GM23338 (cell line): Measurements from ENCODE around the gene RGL1. TPM values are rescaled to one million over a fixed set of nuclear protein-coding genes. Genes with fewer than 3 reads are reported as not detected.

Experiments used
- ATAC-seq: fragments of 200-7000 bp; cut with Tn5 transposase; 3 replicates; pipeline ENCODE4 v1.9.1; 2020
- DNase-seq: peaks from one replicate; pipeline ENCODE4 v3.0.0-alpha.2; 2015; ENCODE audit warnings: low spot score
- H2AFZ ChIP-seq: fragments of 200-600 bp; sonication (generic); 2 replicates; pipeline ENCODE4 v1.8.0; 2016; ENCODE audit warnings: antibody characterized with exemption, mild to moderate bottlenecking, moderate library complexity
- H3F3A ChIP-seq: fragments of 200-600 bp; sonication (generic); replicated peaks from 2 replicates; pipeline ENCODE4 v1.8.0; 2017; ENCODE audit warnings: antibody characterized with exemption, mixed run types, low read depth
- H3K27ac ChIP-seq: fragments of 200-600 bp; sonication (generic); 2 replicates; pipeline ENCODE4 v1.6.1; 2016; ENCODE audit warnings: low read depth
- H3K27me3 ChIP-seq: fragments of 200-600 bp; sonication (generic); 2 replicates; pipeline ENCODE4 v1.8.0; 2016; ENCODE audit warnings: mild to moderate bottlenecking, mixed run types, moderate library complexity; ENCODE audit not compliant: insufficient read depth
- H3K36me3 ChIP-seq: fragments of 200-600 bp; sonication (generic); 2 replicates; pipeline ENCODE4 v1.8.0; 2016; ENCODE audit warnings: mild to moderate bottlenecking; ENCODE audit not compliant: insufficient read depth
- H3K4me1 ChIP-seq: fragments of 200-600 bp; sonication (generic); 2 replicates; pipeline ENCODE4 v1.8.0; 2016; ENCODE audit warnings: mild to moderate bottlenecking, moderate library complexity; ENCODE audit not compliant: insufficient read depth
- H3K4me2 ChIP-seq: fragments of 200-600 bp; sonication (generic); 2 replicates; pipeline ENCODE4 v1.7.1; 2017; ENCODE audit warnings: mixed run types
- H3K4me3 ChIP-seq: fragments of 200-600 bp; sonication (generic); 2 replicates; pipeline ENCODE4 v1.6.1; 2016; ENCODE audit warnings: mixed run types
- H3K79me2 ChIP-seq: fragments of 200-600 bp; sonication (generic); replicated peaks from 2 replicates; pipeline ENCODE4 v1.8.0; 2017; ENCODE audit warnings: mild to moderate bottlenecking; ENCODE audit not compliant: insufficient read depth
- H3K9me2 ChIP-seq: fragments of 200-600 bp; sonication (generic); 2 replicates; pipeline ENCODE4 v1.8.0; 2017; ENCODE audit not compliant: insufficient read depth
- H4K20me1 ChIP-seq: fragments of 200-600 bp; sonication (generic); replicated peaks from 2 replicates; pipeline ENCODE4 v1.8.0; 2017; ENCODE audit warnings: mild to moderate bottlenecking; ENCODE audit not compliant: insufficient read depth
- H3K27ac Mint-ChIP-seq: 2 replicates; pipeline ENCODE4 v1.8.0; 2020; ENCODE audit warnings: inconsistent platforms, mild to moderate bottlenecking, moderate library complexity, mixed read lengths
- H3K27me3 Mint-ChIP-seq: 3 replicates; pipeline ENCODE4 v1.8.0; 2022; ENCODE audit warnings: low read depth, mild to moderate bottlenecking, moderate library complexity, mixed read lengths, inconsistent platforms; ENCODE audit not compliant: insufficient read depth, poor library complexity
- H3K36me3 Mint-ChIP-seq: 3 replicates; pipeline ENCODE4 v1.8.0; 2021; ENCODE audit warnings: low read depth, mild to moderate bottlenecking, inconsistent platforms, moderate library complexity, mixed read lengths
- H3K4me1 Mint-ChIP-seq: 3 replicates; pipeline ENCODE4 v1.8.0; 2020; ENCODE audit warnings: mild to moderate bottlenecking, inconsistent platforms, mixed read lengths
- H3K4me3 Mint-ChIP-seq: 3 replicates; pipeline ENCODE4 v1.8.0; 2021; ENCODE audit warnings: moderate library complexity, mild to moderate bottlenecking, inconsistent platforms, mixed read lengths
- H3K9me3 Mint-ChIP-seq: 3 replicates; pipeline ENCODE4 v1.8.0; 2020; ENCODE audit warnings: moderate library complexity, mild to moderate bottlenecking, inconsistent platforms, mixed read lengths
- CREB1 ChIP-seq: fragments of 250-450 bp; sonication (Bioruptor Pico); IDR thresholded peaks from 2 replicates; pipeline ENCODE4 v1.5.0; 2020; ENCODE audit warnings: low read depth, mild to moderate bottlenecking, moderate library complexity
- CTCF ChIP-seq, 2 experiments: fragments of 200-600 bp in 1 of 2; sonication (generic) in 1 of 2; conservative IDR thresholded peaks; 2 replicates each; pipeline versions ENCODE4 v1.5.1 to v1.6.1; 2016 to 2017; ENCODE audit warnings: antibody characterized with exemption in 2 of 2, low read depth in 2 of 2, mild to moderate bottlenecking in 2 of 2, moderate library complexity in 1 of 2
- ETS1 ChIP-seq: IDR thresholded peaks from 2 replicates; pipeline ENCODE4 v1.6.1; 2016; ENCODE audit warnings: antibody characterized with exemption
- EZH2 ChIP-seq: fragments of 200-600 bp; sonication (generic); IDR thresholded peaks from one replicate; pipeline ENCODE4 v1.8.0; 2017; ENCODE audit warnings: antibody characterized with exemption, mild to moderate bottlenecking, low read depth; ENCODE audit not compliant: unreplicated experiment
- EZH2phosphoT487 ChIP-seq: fragments of 200-600 bp; sonication (generic); IDR thresholded peaks from one replicate; pipeline ENCODE4 v1.8.1; 2018; ENCODE audit warnings: antibody characterized with exemption; ENCODE audit not compliant: unreplicated experiment
- JUNB ChIP-seq: IDR thresholded peaks from one replicate; pipeline ENCODE4 v1.6.1; 2016; ENCODE audit warnings: antibody characterized with exemption; ENCODE audit not compliant: unreplicated experiment
- NANOG ChIP-seq: IDR thresholded peaks from 2 replicates; pipeline ENCODE4 v1.6.1; 2016; ENCODE audit warnings: antibody characterized with exemption, borderline replicate concordance
- POLR2AphosphoS5 ChIP-seq: IDR thresholded peaks from 2 replicates; pipeline ENCODE4 v1.6.1; 2016; ENCODE audit warnings: antibody characterized with exemption, low read depth
- REST ChIP-seq: IDR thresholded peaks from one replicate; pipeline ENCODE4 v1.6.1; 2018; ENCODE audit warnings: antibody characterized with exemption; ENCODE audit not compliant: unreplicated experiment
- STAT1 ChIP-seq: IDR thresholded peaks from one replicate; pipeline ENCODE4 v1.6.1; 2016; ENCODE audit warnings: antibody characterized with exemption; ENCODE audit not compliant: unreplicated experiment
- ZNF114 ChIP-seq: fragments of 250-450 bp; sonication (Bioruptor Pico); IDR thresholded peaks from 2 replicates; pipeline ENCODE4 v1.5.0; 2020; ENCODE audit warnings: mild to moderate bottlenecking, moderate library complexity
- ZNF331 ChIP-seq: fragments of 250-450 bp; sonication (Bioruptor Pico); IDR thresholded peaks from 2 replicates; pipeline ENCODE4 v1.5.0; 2020; ENCODE audit warnings: low read depth, mild to moderate bottlenecking, moderate library complexity
- ZNF462 ChIP-seq: fragments of 250-450 bp; sonication (Bioruptor Pico); IDR thresholded peaks from 2 replicates; pipeline ENCODE4 v1.5.0; 2020; ENCODE audit warnings: mild to moderate bottlenecking, moderate library complexity
- polyA plus RNA-seq: library from polyadenylated mRNA; unstranded; fragments of >200 nt; fragmentation: Nextera tagmentation; extraction: Ambion mirVana; gene quantifications from 2 replicates; pipeline ENCODE4 v1.2.1, GENCODE V29; 2016
- total RNA-seq: library from RNA; depleted of rRNA; stranded (reverse); fragments of >200 nt; shearing (Covaris generic); gene quantifications from 2 replicates; pipeline ENCODE4 v1.2.3, GENCODE V29; 2014

Gene RGL1
- total and polyA plus RNA-seq, 2 experiments from 2014 or later, result 0.91 to 2.6 TPM

GRCh38 chr1:183841950-183842794 lies 37.3 kb downstream of the RGL1 start:
- H3K4me2 ChIP-seq, result no peak overlapping the region
- H3K36me3 Mint-ChIP-seq, result no peaks in the 10 kb centered on the region
- peaks cover 2% of the 10 kb centered on the region for H3K27me3 Mint-ChIP-seq
- H3K4me1 ChIP-seq, result no peaks in the 10 kb centered on the region
- H3K36me3 ChIP-seq, result no peaks in the 10 kb centered on the region
- peaks cover 3% of the 10 kb centered on the region; the same call in 2 of the 3 replicates for H3K4me1 Mint-ChIP-seq
- H3K9me3 Mint-ChIP-seq, result no peaks in the 10 kb centered on the region
- ATAC-seq, result no peak
- no peak overlapping the region for H3K4me3 ChIP-seq
- no peaks in the 10 kb centered on the region for H3F3A ChIP-seq
- no peak overlapping the region for H3K27ac Mint-ChIP-seq
- H3K4me3 Mint-ChIP-seq, result no peak overlapping the region
- no peaks in the 10 kb centered on the region for H3K9me2 ChIP-seq
- TF ChIP-seq STAT1, result no peak
- no peak for TF ChIP-seq CTCF (conservative IDR thresholded peaks at IDR 0.05; ENCODE audit: low read depth in 2 of 2)
- no peak for TF ChIP-seq ETS1
- no peak for TF ChIP-seq CREB1 (CRISPR knock-in tag)
- TF ChIP-seq NANOG, result no peak
- no peak for TF ChIP-seq ZNF114 (CRISPR knock-in tag)
- TF ChIP-seq ZNF331, result no peak
- TF ChIP-seq ZNF462 (CRISPR knock-in tag), result no peak
- TF ChIP-seq EZH2, result no peak
- TF ChIP-seq EZH2phosphoT487, result no peak
- TF ChIP-seq REST, result no peak
- no peak for TF ChIP-seq POLR2AphosphoS5
- TF ChIP-seq JUNB, result no peak
- H3K27me3 ChIP-seq, result no peaks in the 10 kb centered on the region
- no peaks in the 10 kb centered on the region for H4K20me1 ChIP-seq
- H3K79me2 ChIP-seq, result no peaks in the 10 kb centered on the region
- H2AFZ ChIP-seq, result no peak overlapping the region
- H3K27ac ChIP-seq, result no peak overlapping the region
- DNase-seq, result no peak
